Body of pancreas (tissue), 4 donors: ENCODE results near the gene CACNA2D3. TPM values are rescaled to one million over a fixed set of nuclear protein-coding genes. Genes with fewer than 3 reads are reported as not detected.

ENCODE experiments used
- ATAC-seq: fragments of 150-250 bp; one replicate; pipeline ENCODE4 v1.9.1; 2016
- DNase-seq, 4 donors: peaks; one replicate each; pipeline ENCODE4 v3.0.0-alpha.2; 2019
- H3K27ac ChIP-seq, 4 donors: fragments of 200-600 bp; sonication (generic); 1 replicate in 3 of 4; 2 replicates in 1 of 4; pipeline versions ENCODE4 v1.5.1 to v1.6.1; 2016 to 2019; ENCODE audit warnings: mild to moderate bottlenecking in 1 of 4, mixed read lengths in 1 of 4, moderate library complexity in 1 of 4
- H3K27me3 ChIP-seq, 2 donors: fragments of 200-600 bp; sonication (generic); one replicate each; pipeline ENCODE4 v1.6.0; 2016; ENCODE audit warnings: mild to moderate bottlenecking in 1 of 2
- H3K36me3 ChIP-seq, 2 donors: fragments of 200-600 bp; sonication (generic); replicated peaks in 1 of 2; 2 replicates each; pipeline ENCODE4 v1.5.1; 2016; ENCODE audit warnings: low read depth in 2 of 2; ENCODE audit not compliant: insufficient read depth in 1 of 2
- H3K4me1 ChIP-seq: fragments of 200-600 bp; sonication (generic); one replicate; pipeline ENCODE4 v1.6.0; 2016
- H3K4me3 ChIP-seq, 2 donors: fragments of 200-600 bp; sonication (generic); 1 replicate in 1 of 2; 2 replicates in 1 of 2; pipeline ENCODE4 v1.5.1; 2016 to 2019
- H3K9me3 ChIP-seq, 3 donors: fragments of 200-600 bp; sonication (generic); 1 replicate in 2 of 3; 2 replicates in 1 of 3; pipeline ENCODE4 v1.5.1; 2016
- CTCF ChIP-seq, 7 experiments: fragments of 450-650 bp in 4 of 7; fragments of 200-600 bp in 3 of 7; sonication (generic) in 3 of 7; IDR thresholded peaks; one replicate each; pipeline ENCODE4 v1.5.1; 2016 to 2019; ENCODE audit warnings: antibody characterized with exemption in 7 of 7
- POLR2A ChIP-seq, 3 donors: fragments of 450-650 bp; IDR thresholded peaks; one replicate each; pipeline ENCODE4 v1.6.1; 2016; ENCODE audit warnings: antibody characterized with exemption in 3 of 3, mild to moderate bottlenecking in 2 of 3
- WGBS, 2 donors: methylation state at CpG; one replicate each; pipeline ENCODE4 v1.1.5; 2017; 5-methylcytosine and 5-hydroxymethylcytosine counted together
- intact Hi-C: fragments of 100-400 bp; cut with DNase I; formaldehyde crosslinking; loops from one replicate; pipeline ENCODE4 v1.15.1; 2023
- total RNA-seq, 2 donors: library from RNA; depleted of rRNA; stranded (reverse); fragments of >200 nt; gene quantifications; one replicate each; pipeline ENCODE4 v1.1.0, GENCODE V29; 2016

The CACNA2D3 gene
- total RNA-seq, 2 donors from 2014 or later, result not detected

GRCh38 chr3:54237109-54237508 lies 114.8 kb downstream of the CACNA2D3 start:
- Histone ChIP-seq H3K36me3 (no peaks in the 10 kb centered on the region), H3K9me3 (no peaks in the 10 kb centered on the region), H3K4me1 (no peaks in the 10 kb centered on the region), H3K27ac (no peak overlapping the region), H3K4me3 (no peak overlapping the region), H3K27me3 (no peaks in the 10 kb centered on the region)
- intact Hi-C loops, result no loop called here
- 28 to 35% methylated on average over 3 of the region's 3 CpGs for WGBS, 2 donors
- no peak for ATAC-seq
- no peak for TF ChIP-seq CTCF (IDR thresholded peaks at IDR 0.05)
- no peak for TF ChIP-seq POLR2A (IDR thresholded peaks at IDR 0.05)
- no peak for DNase-seq

GRCh38 chr3:54237788-54238502 lies 115.6 kb downstream of the CACNA2D3 start:
- Histone ChIP-seq H3K27me3 (no peaks in the 10 kb centered on the region), H3K4me3 (no peak overlapping the region), H3K4me1 (no peaks in the 10 kb centered on the region), H3K27ac (no peak overlapping the region), H3K9me3 (no peaks in the 10 kb centered on the region), H3K36me3 (no peaks in the 10 kb centered on the region)
- intact Hi-C loops, result no loop called here
- ATAC-seq (no peak), DNase-seq (no peak)
- 52% methylated on average over 4 of the region's 4 CpGs for WGBS, 2 donors
- TF ChIP-seq CTCF (IDR thresholded peaks at IDR 0.05), result no peak

GRCh38 chr3:54240309-54240708 lies 118.0 kb downstream of the CACNA2D3 start:
- Histone ChIP-seq H3K9me3 (no peaks in the 10 kb centered on the region), H3K4me3 (no peak overlapping the region), H3K36me3 (no peaks in the 10 kb centered on the region), H3K4me1 (no peaks in the 10 kb centered on the region), H3K27ac (no peak overlapping the region), H3K27me3 (no peaks in the 10 kb centered on the region)
- intact Hi-C loops, result no loop called here
- TF ChIP-seq POLR2A (IDR thresholded peaks at IDR 0.05) (no peak), CTCF (IDR thresholded peaks at IDR 0.05) (no peak)
- 76 to 78% methylated on average over 4 of the region's 4 CpGs for WGBS, 2 donors
- no peak for ATAC-seq
- DNase-seq, result no peak

- WGBS, 2 donors, result 49 to 50% methylated on average over 13 of the region's 13 CpGs
- Histone ChIP-seq H3K27ac (no peak overlapping the region), H3K4me3 (peak overlapping the region in 1 of 2 donors; percentile 22), H3K4me1 (no peaks in the 10 kb centered on the region), H3K9me3 (no peaks in the 10 kb centered on the region), H3K27me3 (no peaks in the 10 kb centered on the region), H3K36me3 (no peaks in the 10 kb centered on the region)
- TF ChIP-seq POLR2A (IDR thresholded peaks at IDR 0.05), result no peak
- peak in 2 of 7 experiments; percentile 23 to 35 for TF ChIP-seq CTCF (IDR thresholded peaks at IDR 0.05)
- DNase-seq (peak in 2 of 4 donors; percentile 8 to 35), ATAC-seq (no peak)
- intact Hi-C loops, result no loop called here
Observed at GRCh38 chr3:54243056-54243931, 120.9 kb downstream of the CACNA2D3 start.
